GM12865 (cell line): ENCODE data around the gene MED14.

Experiments
- DNase-seq: peaks from one replicate; pipeline ENCODE4 v3.0.0; 2010; ENCODE audit warnings: low read depth
- H3K4me3 ChIP-seq: 2 replicates; pipeline ENCODE4 v1.5.1; 2011; ENCODE audit warnings: mild to moderate bottlenecking, low read depth, low read length, control low read depth
- TF ChIP-seq, protein P1 (sequence below): IDR thresholded peaks from 2 replicates; pipeline ENCODE4 v1.5.1; 2011; ENCODE audit warnings: low read length, control low read depth, low read depth, inconsistent platforms; ENCODE audit not compliant: insufficient read depth; ENCODE audit errors: missing control alignments

MED14 gene

DNA sequence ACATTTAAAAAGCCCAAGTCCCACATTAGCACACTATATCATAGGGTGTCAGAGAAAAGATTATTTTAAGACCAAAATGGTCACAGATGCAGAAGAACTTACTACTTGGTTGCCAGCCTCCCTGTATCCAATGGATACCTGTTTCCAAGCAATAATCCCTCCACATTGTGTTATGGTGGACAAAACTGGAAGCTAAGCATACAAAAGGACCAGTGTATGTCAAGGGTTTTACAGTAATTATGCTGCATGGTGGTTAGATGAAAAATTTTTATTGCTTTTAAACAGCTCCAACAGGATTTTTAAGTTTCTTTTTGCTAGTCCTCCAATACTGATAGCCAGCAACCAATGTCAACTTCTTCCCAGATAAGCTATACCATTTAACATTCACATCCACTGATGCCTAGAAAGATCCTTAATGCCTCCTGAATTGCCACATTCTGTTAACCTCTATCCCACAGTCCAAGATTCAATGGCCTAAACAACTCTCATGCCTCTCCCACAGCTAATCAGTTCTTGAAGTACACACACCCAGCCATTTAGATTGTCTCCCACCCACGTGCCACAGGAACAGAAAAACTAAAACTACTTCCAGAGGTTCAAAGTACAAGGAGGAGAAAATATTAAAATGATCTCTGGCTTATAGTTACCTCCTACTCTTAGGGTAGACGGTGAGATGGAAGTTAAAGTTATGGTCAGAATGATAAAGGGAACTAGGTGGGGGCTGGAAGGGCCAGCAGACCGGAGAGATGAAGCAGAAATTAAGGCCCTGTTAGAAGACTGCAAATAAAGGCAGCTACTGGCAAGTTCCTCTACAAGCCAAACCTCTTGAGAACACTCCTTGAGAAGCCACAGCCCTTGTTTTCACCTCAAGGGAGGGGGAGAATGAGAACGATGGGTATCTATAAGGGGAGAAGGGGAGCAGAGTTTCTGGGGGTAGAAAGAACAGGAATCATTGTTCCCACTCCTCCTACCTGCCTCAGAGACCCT is 5.5 kb downstream of the MED14 start:
- no peak overlapping the region for H3K4me3 ChIP-seq
- TF ChIP-seq, protein P1, sequence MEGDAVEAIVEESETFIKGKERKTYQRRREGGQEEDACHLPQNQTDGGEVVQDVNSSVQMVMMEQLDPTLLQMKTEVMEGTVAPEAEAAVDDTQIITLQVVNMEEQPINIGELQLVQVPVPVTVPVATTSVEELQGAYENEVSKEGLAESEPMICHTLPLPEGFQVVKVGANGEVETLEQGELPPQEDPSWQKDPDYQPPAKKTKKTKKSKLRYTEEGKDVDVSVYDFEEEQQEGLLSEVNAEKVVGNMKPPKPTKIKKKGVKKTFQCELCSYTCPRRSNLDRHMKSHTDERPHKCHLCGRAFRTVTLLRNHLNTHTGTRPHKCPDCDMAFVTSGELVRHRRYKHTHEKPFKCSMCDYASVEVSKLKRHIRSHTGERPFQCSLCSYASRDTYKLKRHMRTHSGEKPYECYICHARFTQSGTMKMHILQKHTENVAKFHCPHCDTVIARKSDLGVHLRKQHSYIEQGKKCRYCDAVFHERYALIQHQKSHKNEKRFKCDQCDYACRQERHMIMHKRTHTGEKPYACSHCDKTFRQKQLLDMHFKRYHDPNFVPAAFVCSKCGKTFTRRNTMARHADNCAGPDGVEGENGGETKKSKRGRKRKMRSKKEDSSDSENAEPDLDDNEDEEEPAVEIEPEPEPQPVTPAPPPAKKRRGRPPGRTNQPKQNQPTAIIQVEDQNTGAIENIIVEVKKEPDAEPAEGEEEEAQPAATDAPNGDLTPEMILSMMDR: no peak
- no peak for DNase-seq

DNA sequence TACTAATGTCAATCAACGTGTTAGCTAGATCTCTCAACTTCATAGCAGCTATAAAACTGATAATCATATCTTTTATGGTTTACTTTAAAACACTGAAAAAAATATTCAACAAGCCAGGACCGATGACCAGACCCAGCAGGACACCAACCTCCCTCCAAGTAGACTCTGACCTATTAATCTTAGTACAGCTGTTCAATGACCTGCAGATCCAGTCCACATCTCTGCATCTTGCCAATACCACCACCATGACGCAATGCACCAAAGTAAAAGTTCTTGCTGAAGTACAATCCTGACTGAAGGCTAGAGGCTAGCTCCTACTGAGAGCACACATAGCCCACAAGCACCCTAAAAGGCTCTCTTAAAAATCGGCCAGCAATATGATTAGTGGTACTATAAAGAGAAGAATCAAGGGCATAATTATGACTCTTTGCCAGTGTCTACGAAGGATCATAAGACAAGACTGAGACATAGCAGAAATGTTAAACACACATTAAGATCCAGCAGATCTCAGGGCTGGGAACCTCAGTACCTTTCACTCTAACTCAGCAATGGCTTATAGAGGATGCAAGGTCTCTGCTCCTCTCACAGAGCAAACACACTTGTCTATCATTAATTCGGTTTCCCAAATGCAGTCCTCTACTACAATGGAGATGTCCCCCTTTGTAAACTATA is 7.6 kb downstream of the MED14 start:
- no peak for DNase-seq
- H3K4me3 ChIP-seq: no peak overlapping the region
- TF ChIP-seq, protein P1: no peak

DNA sequence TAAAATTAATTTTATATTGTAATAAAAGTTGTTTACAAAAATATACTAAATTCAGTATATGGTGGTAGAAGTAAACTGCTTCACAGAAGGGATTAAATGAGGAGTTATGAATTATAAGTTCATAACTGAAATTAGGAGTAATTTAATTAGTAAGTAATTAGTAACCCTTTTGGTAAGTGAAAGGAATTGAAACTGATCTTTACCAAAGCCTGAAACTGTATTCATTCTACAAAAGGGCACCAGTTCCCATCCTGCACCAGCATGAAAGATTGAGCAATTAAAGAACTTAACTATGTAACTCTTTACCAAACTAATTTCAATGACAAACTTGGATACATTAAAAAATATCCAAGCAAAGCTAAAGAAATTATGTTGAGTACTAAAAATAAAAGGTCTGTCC is 8.2 kb downstream of the MED14 start:
- TF ChIP-seq, protein P1: no peak
- DNase-seq: no peak
- no peak overlapping the region for H3K4me3 ChIP-seq

DNA sequence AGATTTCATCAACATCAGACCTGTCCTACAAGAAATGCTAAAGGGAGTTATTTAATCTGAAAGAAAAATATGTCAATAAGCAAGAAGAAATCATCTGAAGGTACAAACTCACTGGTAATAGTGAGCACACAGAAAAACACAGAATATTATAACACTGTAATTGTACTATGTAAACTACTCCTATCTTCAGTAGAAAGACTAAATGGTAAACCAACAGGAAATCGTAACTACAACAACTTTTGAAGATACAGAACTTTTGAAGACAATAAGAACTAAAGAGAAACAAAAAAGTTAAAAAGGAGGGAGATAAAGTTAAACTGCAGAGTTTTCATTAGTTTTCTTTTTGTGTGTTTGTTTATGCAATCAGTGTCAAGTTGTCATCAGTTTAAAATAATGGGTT is 12.4 kb downstream of the MED14 start:
- TF ChIP-seq, protein P1: no peak
- DNase-seq: no peak
- no peak overlapping the region for H3K4me3 ChIP-seq

DNA sequence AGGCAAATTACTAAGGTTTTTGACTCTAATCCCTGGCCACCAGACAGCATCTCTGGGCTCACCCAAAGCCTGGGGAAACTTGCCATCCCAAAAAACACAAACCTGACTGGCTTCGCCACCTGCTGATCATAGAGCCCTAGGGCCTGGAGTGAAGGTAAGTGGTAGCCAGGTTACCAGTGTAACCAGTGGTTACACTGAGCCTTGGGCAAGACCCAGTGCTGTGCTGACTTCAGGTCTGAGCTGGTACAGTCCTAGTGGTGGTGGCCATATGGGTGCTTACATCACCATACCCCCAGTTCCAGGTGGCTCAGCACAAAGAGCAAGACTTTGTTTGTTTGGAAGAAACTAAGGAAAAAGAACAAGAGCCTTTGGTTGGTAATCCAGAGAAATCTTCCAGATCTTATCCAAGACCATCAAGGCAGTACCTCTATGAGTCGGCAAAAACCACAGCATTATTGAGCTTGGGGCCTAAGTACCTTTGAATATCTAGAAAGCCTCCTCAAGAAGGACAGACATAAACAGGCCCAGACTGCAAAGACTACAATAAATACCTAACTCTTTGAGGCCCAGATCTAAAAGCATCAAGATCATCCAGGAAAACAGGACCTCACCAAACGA is 13.7 kb downstream of the MED14 start:
- TF ChIP-seq, protein P1: no peak
- no peak overlapping the region for H3K4me3 ChIP-seq

DNA sequence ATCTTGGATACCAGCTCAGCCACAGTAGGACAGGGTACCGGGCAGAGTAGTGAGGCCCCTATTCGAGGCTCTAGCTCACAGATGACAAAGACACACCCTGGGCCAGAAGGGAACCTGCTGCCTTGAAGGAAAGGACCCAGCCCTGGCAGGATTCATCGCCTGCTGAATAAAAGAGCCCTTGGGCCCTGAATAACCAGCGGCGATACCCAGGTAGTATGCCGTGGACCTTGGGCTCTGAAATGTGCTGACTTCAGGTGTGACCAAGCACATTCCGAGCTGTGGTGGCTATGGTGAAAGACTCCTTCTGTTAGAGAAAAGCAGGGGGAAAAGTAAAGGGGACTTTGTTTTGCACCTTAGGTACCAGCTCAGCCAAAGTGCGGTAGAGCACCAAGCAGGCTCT is 14.6 kb downstream of the MED14 start:
- TF ChIP-seq, protein P1: no peak
- H3K4me3 ChIP-seq: no peak overlapping the region
- DNase-seq: no peak

More for the DNA sequence above, 13.7 kb downstream of the MED14 start:
- DNase-seq: no peak
